Large intestine (tissue), 3 donors: Measurements from ENCODE around the gene RAD51B. TPM values are rescaled to one million over a fixed set of nuclear protein-coding genes. Genes with fewer than 3 reads are reported as not detected.
"Not testable (repeated sequence)": the region's sequence is repeated elsewhere in the genome, so short reads cannot be mapped to it uniquely, and the experiment has no call there.

Source experiments
- DNase-seq, 2 donors: peaks; one replicate each; pipeline versions ENCODE4 v3.0.0 to v3.0.0-alpha.2; 2013
- H3K27ac ChIP-seq: one replicate; pipeline ENCODE4 v1.5.1; 2013; ENCODE audit warnings: low read length
- H3K27me3 ChIP-seq: 2 replicates; pipeline ENCODE4 v1.6.1; 2013; ENCODE audit warnings: low read length; ENCODE audit not compliant: control insufficient read depth, insufficient read depth
- H3K36me3 ChIP-seq: 2 replicates; pipeline ENCODE4 v1.6.1; 2013; ENCODE audit warnings: low read length; ENCODE audit not compliant: control insufficient read depth, insufficient read depth
- H3K4me1 ChIP-seq: one replicate; pipeline ENCODE4 v1.6.1; 2013; ENCODE audit warnings: low read length; ENCODE audit not compliant: control insufficient read depth, insufficient read depth
- H3K4me3 ChIP-seq: one replicate; pipeline ENCODE4 v1.5.1; 2013; ENCODE audit warnings: low read length
- H3K9me3 ChIP-seq: one replicate; pipeline ENCODE4 v1.6.1; 2013; ENCODE audit warnings: mild to moderate bottlenecking, low read depth, low read length, moderate library complexity; ENCODE audit not compliant: control insufficient read depth
- WGBS: methylation state at CpG from one replicate; pipeline ENCODE4 v1.1.5; 2013; ENCODE audit warnings: low lambda C conversion rate; ENCODE audit not compliant: insufficient coverage; 5-methylcytosine and 5-hydroxymethylcytosine counted together
- polyA plus RNA-seq: library from polyadenylated mRNA; unstranded; fragments of 120-200 nt; gene quantifications from one replicate; pipeline ENCODE4 v1.2.1, GENCODE V29; 2013

The RAD51B gene
- polyA plus RNA-seq, 1 donor = 6.4 TPM

GRCh38 chr14:68283378-68284123 lies 464.0 kb downstream of the RAD51B start:
- no peaks in the 10 kb centered on the region for H3K9me3 ChIP-seq
- no peaks in the 10 kb centered on the region for H3K27me3 ChIP-seq
- 100% methylated on average over 1 of the region's 11 CpGs for WGBS
- no peak overlapping the region for H3K27ac ChIP-seq
- peaks cover 18% of the 10 kb centered on the region for H3K4me1 ChIP-seq
- DNase-seq = peak in 1 of 2 donors; percentile 59
- no peak overlapping the region for H3K4me3 ChIP-seq
- no peaks in the 10 kb centered on the region for H3K36me3 ChIP-seq

- Histone ChIP-seq H3K9me3 (no peaks in the 10 kb centered on the region), H3K27ac (no peak overlapping the region), H3K4me1 (peaks cover 18% of the 10 kb centered on the region), H3K27me3 (no peaks in the 10 kb centered on the region), H3K36me3 (no peaks in the 10 kb centered on the region), H3K4me3 (no peak overlapping the region)
- DNase-seq = no peak
Measured at GRCh38 chr14:68284333-68284732, 464.8 kb downstream of the RAD51B start.

GRCh38 chr14:68284834-68285233 lies 465.3 kb downstream of the RAD51B start:
- 100% methylated on average over 4 of the region's 6 CpGs for WGBS
- Histone ChIP-seq H3K27ac (no peak overlapping the region), H3K27me3 (no peaks in the 10 kb centered on the region), H3K4me1 (peaks cover 21% of the 10 kb centered on the region), H3K9me3 (no peaks in the 10 kb centered on the region), H3K36me3 (no peaks in the 10 kb centered on the region), H3K4me3 (no peak overlapping the region)
- no peak for DNase-seq

DNA sequence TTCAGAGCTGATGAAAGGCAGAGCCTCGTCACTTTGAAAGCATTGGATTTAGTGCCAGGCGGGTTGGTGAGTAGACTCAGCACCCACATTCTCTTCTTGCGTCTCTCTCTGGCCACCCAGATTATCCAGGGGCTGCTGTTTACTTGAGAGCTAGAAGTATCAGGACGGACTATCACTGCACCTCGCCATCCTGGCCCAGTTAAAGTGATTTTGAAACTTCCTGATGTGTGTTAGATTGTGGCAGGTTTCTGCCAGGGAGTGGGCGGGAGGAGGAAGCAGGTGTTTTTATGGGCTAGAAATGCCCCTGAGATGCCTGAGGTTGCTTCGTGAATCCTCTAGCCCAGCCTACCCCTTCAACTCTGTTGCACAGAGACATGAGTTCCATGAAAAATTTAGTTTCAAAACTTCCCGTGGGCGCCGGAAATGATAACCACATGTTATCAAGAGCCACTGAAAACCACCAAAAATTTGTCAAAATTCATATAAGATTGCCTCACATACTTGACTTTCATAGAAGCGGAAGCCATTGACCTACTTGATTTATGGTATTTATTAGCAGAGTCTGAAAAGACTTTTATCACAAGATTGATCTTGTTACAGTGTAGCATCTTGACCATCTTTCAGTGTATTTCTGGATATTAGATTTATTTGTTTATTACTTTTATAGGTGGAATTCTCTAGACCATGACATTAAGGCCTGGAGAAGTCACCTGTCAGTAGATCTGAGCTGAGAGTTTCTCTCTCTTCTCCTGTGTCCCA lies 466.0 kb downstream of the RAD51B start:
- Histone ChIP-seq H3K4me1 (peaks cover 24% of the 10 kb centered on the region), H3K36me3 (no peaks in the 10 kb centered on the region), H3K27ac (no peak overlapping the region), H3K9me3 (no peaks in the 10 kb centered on the region), H3K4me3 (no peak overlapping the region), H3K27me3 (no peaks in the 10 kb centered on the region)
- no peak for DNase-seq
- WGBS = 90% methylated on average over 2 of the region's 11 CpGs

DNA sequence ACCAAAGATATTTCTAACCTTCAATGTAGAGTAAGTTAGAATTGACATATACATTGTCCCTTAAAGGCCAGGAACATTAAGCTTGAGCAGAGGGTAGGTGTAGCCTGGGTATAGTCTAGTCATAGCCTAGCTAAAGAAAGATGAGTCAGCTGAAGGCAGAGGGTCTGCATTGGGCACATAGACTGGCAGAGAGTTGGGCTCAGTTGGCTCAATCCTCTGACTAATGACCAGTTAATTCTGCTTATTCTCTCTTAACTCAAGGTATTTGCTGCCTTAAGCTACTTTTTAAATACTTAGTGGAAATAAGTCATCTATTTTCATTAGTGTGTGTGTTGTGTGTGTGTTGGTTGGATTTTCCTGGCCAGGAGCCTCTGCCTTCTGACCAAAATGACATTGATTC lies 467.1 kb downstream of the RAD51B start:
- Histone ChIP-seq H3K4me1 (peaks cover 29% of the 10 kb centered on the region), H3K4me3 (no peak overlapping the region), H3K27me3 (no peaks in the 10 kb centered on the region), H3K36me3 (no peaks in the 10 kb centered on the region), H3K27ac (no peak overlapping the region), H3K9me3 (no peaks in the 10 kb centered on the region)
- no peak for DNase-seq

DNA sequence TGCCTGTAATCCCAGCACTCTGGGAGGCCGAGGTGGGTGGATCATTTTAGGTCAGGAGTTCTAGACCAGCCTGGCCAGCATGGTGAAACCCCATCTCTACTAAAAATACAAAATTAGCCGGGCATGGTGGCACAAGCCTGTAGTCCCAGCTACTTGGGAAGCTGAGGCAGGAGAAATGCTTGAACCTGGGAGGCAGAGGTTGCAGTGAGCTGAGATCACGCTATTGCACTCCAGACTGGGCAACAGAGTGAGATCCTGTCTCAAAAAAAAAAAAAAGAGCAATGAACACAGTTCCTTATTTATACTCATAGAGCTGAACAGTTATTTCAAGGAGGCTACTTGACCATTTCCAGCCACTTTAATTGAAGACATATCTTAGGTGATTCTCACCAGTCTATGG lies 469.9 kb downstream of the RAD51B start:
- not testable (repeated sequence) for H3K9me3 ChIP-seq, DNase-seq, H3K27me3 ChIP-seq, H3K27ac ChIP-seq, H3K4me3 ChIP-seq, H3K36me3 ChIP-seq
- H3K4me1 ChIP-seq = peaks cover 38% of the 10 kb centered on the region
- no CpG with 5 or more reads among the region's 3 CpGs for WGBS

- WGBS = no CpG with 5 or more reads among the region's 2 CpGs
Measured at GRCh38 chr14:68291820-68292219, 472.2 kb downstream of the RAD51B start.

GRCh38 chr14:68292441-68293215 lies 473.0 kb downstream of the RAD51B start:
- Histone ChIP-seq H3K4me3 (no peak overlapping the region), H3K27ac (peak overlapping the region; percentile 96), H3K27me3 (no peaks in the 10 kb centered on the region), H3K36me3 (no peaks in the 10 kb centered on the region), H3K4me1 (peaks cover 64% of the 10 kb centered on the region), H3K9me3 (no peaks in the 10 kb centered on the region)
- DNase-seq = peak; percentile 68 to 90
- WGBS = 50% methylated on average over 2 of the region's 7 CpGs

More at GRCh38 chr14:68291820-68292219, 472.2 kb downstream of the RAD51B start:
- Histone ChIP-seq H3K4me1 (peaks cover 59% of the 10 kb centered on the region), H3K36me3 (no peaks in the 10 kb centered on the region), H3K27me3 (no peaks in the 10 kb centered on the region), H3K4me3 (no peak overlapping the region), H3K27ac (peak overlapping the region; percentile 96), H3K9me3 (no peaks in the 10 kb centered on the region)
- DNase-seq = no peak

DNA sequence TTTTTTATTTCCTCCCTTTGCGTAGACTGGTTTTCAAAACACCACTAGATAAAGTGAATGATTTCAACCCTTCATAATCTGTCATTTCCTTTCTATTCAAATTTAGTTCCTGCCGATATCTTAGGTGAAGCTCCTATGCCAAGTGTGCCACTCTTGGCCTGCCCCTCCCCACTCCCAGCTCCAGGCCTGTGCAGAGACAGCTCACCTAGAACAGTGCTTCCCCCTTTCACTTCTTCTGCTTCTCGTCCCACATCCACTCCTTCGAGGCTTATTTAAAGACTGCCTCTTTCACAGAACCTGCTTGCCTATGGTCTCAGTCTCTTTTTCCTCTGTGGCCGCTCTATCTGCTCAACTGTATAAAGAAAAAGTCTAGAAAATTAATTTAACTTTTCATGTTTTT lies 473.8 kb downstream of the RAD51B start:
- DNase-seq = no peak
- no peak overlapping the region for H3K4me3 ChIP-seq
- WGBS = 0% methylated on average over 1 of the region's 5 CpGs
- H3K27ac ChIP-seq = peak overlapping the region; percentile 96
- peaks cover 70% of the 10 kb centered on the region for H3K4me1 ChIP-seq
- no peaks in the 10 kb centered on the region for H3K27me3 ChIP-seq
- H3K9me3 ChIP-seq = no peaks in the 10 kb centered on the region
- no peaks in the 10 kb centered on the region for H3K36me3 ChIP-seq

- DNase-seq = peak; percentile 72 to 89
- WGBS = no CpG with 5 or more reads among the region's 8 CpGs
- Histone ChIP-seq H3K9me3 (no peaks in the 10 kb centered on the region), H3K4me3 (no peak overlapping the region), H3K27ac (peak overlapping the region; percentile 96), H3K27me3 (no peaks in the 10 kb centered on the region), H3K4me1 (peaks cover 64% of the 10 kb centered on the region), H3K36me3 (no peaks in the 10 kb centered on the region)
Measured at GRCh38 chr14:68295316-68295816, 475.8 kb downstream of the RAD51B start.
